ENCODE results near the gene HS1BP3.

The HS1BP3 gene

GRCh38 chr2:20650877-20651730 is at the start of gene HS1BP3:
Gene HS1BP3 (minus strand): TSS chr2:20651098. CDS start chr2:20651063, 35 bp downstream.
- H3K4me3 ChIP-seq (ENCODE audit: low read depth, low read length), result peak within 1 kb of the TSS; percentile 91
- peak; percentile 81 for TF ChIP-seq CTCF (IDR thresholded peaks at IDR 0.05; ENCODE audit: insufficient read depth, low read length, missing control alignments)
- POLR2A ChIA-PET, result interaction anchor here (4.1 kb wide), 1 partner anchor 203 kb away, joined by 35 read pairs; the partner anchor contains the start of gene RHOB
- CTCF ChIA-PET, result interaction anchor here (0.6 to 8.5 kb wide), 55 partner anchors 8 to 314 kb away, joined by 3 to 148 read pairs (median 4); partner anchors contain the start of gene RHOB
- no peak for DNase-seq (ENCODE audit: low read depth, low spot score)

GRCh38 chr2:20698916-20699613 is 48.2 kb upstream of the HS1BP3 start:
- no peak for DNase-seq (ENCODE audit: low read depth, low spot score)
- no peak overlapping the region for H3K4me3 ChIP-seq (ENCODE audit: low read depth, low read length)
- ChIA-PET CTCF (interaction anchor here (1.6 to 2.5 kb wide), 3 partner anchors 21 to 82 kb away, joined by 4 to 9 read pairs (median 6); no protein-coding TSS in a partner anchor), POLR2A (no interaction called here)
- no peak for TF ChIP-seq CTCF (IDR thresholded peaks at IDR 0.05; ENCODE audit: insufficient read depth, low read length, missing control alignments)

- POLR2A ChIA-PET, result no interaction called here
- no peak overlapping the region for H3K4me3 ChIP-seq (ENCODE audit: low read depth, low read length)
- CTCF ChIA-PET, result interaction anchor here (1.0 to 2.5 kb wide), 6 partner anchors 11 to 264 kb away, joined by 4 to 9 read pairs (median 4); no protein-coding TSS in a partner anchor
- no peak for DNase-seq (ENCODE audit: low read depth, low spot score)
- no peak for TF ChIP-seq CTCF (IDR thresholded peaks at IDR 0.05; ENCODE audit: insufficient read depth, low read length, missing control alignments)
These were observed 46.5 kb upstream of the HS1BP3 start for GRCh38 chr2:20697322-20697934.

- POLR2A ChIA-PET, result no interaction called here
- H3K4me3 ChIP-seq (ENCODE audit: low read depth, low read length), result no peak overlapping the region
- CTCF ChIA-PET, result interaction anchor here (1.0 to 1.6 kb wide), 2 partner anchors 35 to 265 kb away, joined by 4 to 7 read pairs; no protein-coding TSS in a partner anchor
- TF ChIP-seq CTCF (IDR thresholded peaks at IDR 0.05; ENCODE audit: insufficient read depth, low read length, missing control alignments), result no peak
- DNase-seq (ENCODE audit: low read depth, low spot score), result no peak
These were observed 45.5 kb upstream of the HS1BP3 start for GRCh38 chr2:20696366-20696765.

- no peak for TF ChIP-seq CTCF (IDR thresholded peaks at IDR 0.05; ENCODE audit: insufficient read depth, low read length, missing control alignments)
- POLR2A ChIA-PET, result no interaction called here
- DNase-seq (ENCODE audit: low read depth, low spot score), result no peak
- CTCF ChIA-PET, result no interaction called here
- H3K4me3 ChIP-seq (ENCODE audit: low read depth, low read length), result no peak overlapping the region
These were observed 42.4 kb upstream of the HS1BP3 start for GRCh38 chr2:20693317-20693716.
